ENCODE data around the gene STRA6.

Gene STRA6

GRCh38 chr15:74207652-74208440 lies 5.3 kb upstream of the STRA6 start:
- no peak for DNase-seq (ENCODE audit: low read depth, low spot score)

GRCh38 chr15:74206801-74207281 lies 4.3 kb upstream of the STRA6 start:
- DNase-seq (ENCODE audit: low read depth, low spot score) = no peak

GRCh38 chr15:74205582-74205947 lies 3.0 kb upstream of the STRA6 start:
- DNase-seq (ENCODE audit: low read depth, low spot score) = no peak

- peak; percentile 84 for DNase-seq (ENCODE audit: low read depth, low spot score)
Observed at GRCh38 chr15:74203914-74204431, 1.4 kb upstream of the STRA6 start.

- no peak for DNase-seq (ENCODE audit: low read depth, low spot score)
Observed at GRCh38 chr15:74201710-74202420, 722 bp downstream of the STRA6 start.

- peak; percentile 86 for DNase-seq (ENCODE audit: low read depth, low spot score)
Observed at GRCh38 chr15:74200871-74201419, 1.6 kb downstream of the STRA6 start.

GRCh38 chr15:74200412-74200815 lies 2.2 kb downstream of the STRA6 start:
- no peak for DNase-seq (ENCODE audit: low read depth, low spot score)

- DNase-seq (ENCODE audit: low read depth, low spot score) = no peak
Observed at GRCh38 chr15:74199297-74199652, 3.3 kb downstream of the STRA6 start.

- no peak for DNase-seq (ENCODE audit: low read depth, low spot score)
Observed at GRCh38 chr15:74197176-74197965, 5.2 kb downstream of the STRA6 start.

- DNase-seq (ENCODE audit: low read depth, low spot score) = no peak
Observed at GRCh38 chr15:74196175-74196574, 6.4 kb downstream of the STRA6 start.

GRCh38 chr15:74194572-74195559 lies 7.7 kb downstream of the STRA6 start:
- no peak for DNase-seq (ENCODE audit: low read depth, low spot score)

GRCh38 chr15:74193905-74194304 lies 8.7 kb downstream of the STRA6 start:
- DNase-seq (ENCODE audit: low read depth, low spot score) = no peak

- DNase-seq (ENCODE audit: low read depth, low spot score) = no peak
Observed at GRCh38 chr15:74193299-74193718, 9.3 kb downstream of the STRA6 start.

GRCh38 chr15:74192751-74193150 lies 9.8 kb downstream of the STRA6 start:
- DNase-seq (ENCODE audit: low read depth, low spot score) = no peak

- DNase-seq (ENCODE audit: low read depth, low spot score) = no peak
Observed at GRCh38 chr15:74191798-74192197, 10.8 kb downstream of the STRA6 start.

- no peak for DNase-seq (ENCODE audit: low read depth, low spot score)
Observed at GRCh38 chr15:74188216-74188615, 14.4 kb downstream of the STRA6 start.

GRCh38 chr15:74185710-74186348 lies 16.8 kb downstream of the STRA6 start:
- no peak for DNase-seq (ENCODE audit: low read depth, low spot score)

GRCh38 chr15:74184582-74185091 lies 17.9 kb downstream of the STRA6 start:
- DNase-seq (ENCODE audit: low read depth, low spot score) = no peak

- DNase-seq (ENCODE audit: low read depth, low spot score) = no peak
Observed at GRCh38 chr15:74182131-74182530, 20.5 kb downstream of the STRA6 start.
